Smooth muscle cell (in vitro differentiated cells): ENCODE data around the gene CLMN. TPM values are rescaled to one million over a fixed set of nuclear protein-coding genes. Genes with fewer than 3 reads are reported as not detected.

Experiments used
- DNase-seq: peaks from one replicate; lab custom pipeline; 2025; ENCODE audit not compliant: unreplicated experiment; lab: John Stamatoyannopoulos, UW
- H2AFZ ChIP-seq: fragments of 200-600 bp; sonication (generic); 2 replicates; pipeline ENCODE4 v1.6.0; 2016; ENCODE audit warnings: antibody characterized with exemption, low read depth, mild to moderate bottlenecking
- H3F3A ChIP-seq: fragments of 200-600 bp; sonication (generic); 2 replicates; pipeline ENCODE4 v1.6.0; 2017; ENCODE audit warnings: antibody characterized with exemption, low read depth
- H3K27ac ChIP-seq: fragments of 200-600 bp; sonication (generic); 2 replicates; pipeline ENCODE4 v1.5.1; 2016; ENCODE audit warnings: low read depth, mild to moderate bottlenecking
- H3K27me3 ChIP-seq: fragments of 200-600 bp; sonication (generic); 2 replicates; pipeline ENCODE4 v1.6.1; 2016; ENCODE audit warnings: low read depth, mild to moderate bottlenecking
- H3K36me3 ChIP-seq: fragments of 200-600 bp; sonication (generic); 2 replicates; pipeline ENCODE4 v1.5.1; 2016; ENCODE audit warnings: low read depth
- H3K4me1 ChIP-seq: fragments of 200-600 bp; sonication (generic); 2 replicates; pipeline ENCODE4 v1.5.1; 2016; ENCODE audit warnings: low read depth
- H3K4me2 ChIP-seq: fragments of 200-600 bp; sonication (generic); 2 replicates; pipeline ENCODE4 v1.6.0; 2016; ENCODE audit warnings: mild to moderate bottlenecking
- H3K4me3 ChIP-seq: fragments of 200-600 bp; sonication (generic); 2 replicates; pipeline ENCODE4 v1.5.1; 2016; ENCODE audit warnings: mild to moderate bottlenecking
- H3K79me2 ChIP-seq: fragments of 200-600 bp; sonication (generic); 2 replicates; pipeline ENCODE4 v1.6.0; 2016; ENCODE audit warnings: low read depth, mild to moderate bottlenecking
- H3K9ac ChIP-seq: fragments of 200-600 bp; sonication (generic); 2 replicates; pipeline ENCODE4 v1.6.0; 2016; ENCODE audit warnings: low read depth
- H3K9me3 ChIP-seq: fragments of 200-600 bp; sonication (generic); replicated peaks from 2 replicates; pipeline ENCODE4 v1.5.1; 2016; ENCODE audit warnings: low read depth
- H4K20me1 ChIP-seq: fragments of 200-600 bp; sonication (generic); 2 replicates; pipeline ENCODE4 v1.6.0; 2016; ENCODE audit warnings: low read depth
- CTCF ChIP-seq: fragments of 200-600 bp; sonication (generic); IDR thresholded peaks from 2 replicates; pipeline ENCODE4 v1.5.1; 2017; ENCODE audit warnings: borderline replicate concordance, mild to moderate bottlenecking, antibody characterized with exemption; ENCODE audit not compliant: insufficient read depth, poor library complexity, severe bottlenecking
- WGBS: methylation state at CpG from one replicate; pipeline ENCODE4 v1.1.7; 2016; ENCODE audit warnings: low lambda C conversion rate; 5-methylcytosine and 5-hydroxymethylcytosine counted together
- polyA plus RNA-seq: library from polyadenylated mRNA; unstranded; fragments of >200 nt; fragmentation: Nextera tagmentation; extraction: Ambion mirVana; gene quantifications from 2 replicates; pipeline ENCODE4 v1.2.1, GENCODE V29; 2016
- total RNA-seq: library from RNA; depleted of rRNA; stranded (reverse); fragments of >200 nt; gene quantifications from 2 replicates; pipeline ENCODE4 v1.2.3, GENCODE V29; 2014

The CLMN gene
- total and polyA plus RNA-seq, 2 experiments from 2014 or later: 1.3 to 3.5 TPM

DNA sequence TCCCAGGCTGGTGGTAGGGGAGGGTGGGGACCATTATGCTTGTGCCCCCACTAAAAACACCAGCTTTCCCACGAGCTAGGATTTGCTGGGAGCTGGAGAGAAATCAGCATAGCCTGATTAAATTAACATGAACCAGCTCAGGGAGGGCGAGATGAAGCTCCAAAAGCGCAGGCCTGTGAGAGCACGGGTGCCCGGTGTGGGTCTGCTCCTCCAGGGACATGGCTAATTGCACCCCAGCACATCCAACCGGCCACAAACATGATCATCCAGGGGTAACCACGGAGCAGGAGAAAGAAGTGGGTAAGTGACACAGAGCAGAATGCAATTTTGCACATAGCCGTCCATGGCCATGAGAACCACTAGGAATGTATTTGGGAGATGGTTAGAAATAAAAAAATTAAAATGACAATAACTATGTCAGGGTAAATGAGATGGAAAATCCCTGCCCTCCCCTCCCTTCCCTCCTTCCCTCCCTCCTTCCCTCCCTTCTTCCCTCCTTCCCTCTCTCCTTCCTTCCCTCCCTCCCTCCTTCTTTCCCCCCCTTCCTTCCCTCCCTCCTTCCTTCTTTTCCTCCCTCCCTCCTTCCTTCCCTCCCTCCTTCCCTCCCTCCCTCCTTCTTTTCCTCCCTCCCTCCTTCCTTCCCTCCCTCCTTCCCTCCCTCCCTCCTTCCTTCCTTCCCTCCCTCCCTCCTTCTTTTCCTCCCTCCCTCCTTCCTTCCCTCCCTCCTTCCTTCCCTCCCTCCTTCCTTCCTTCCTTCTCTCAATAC lies 26.9 kb downstream of the CLMN start:
- Histone ChIP-seq H3K36me3 (no peaks in the 10 kb centered on the region), H3K4me1 (no peaks in the 10 kb centered on the region), H3K9ac (no peak overlapping the region), H3K79me2 (no peaks in the 10 kb centered on the region), H2AFZ (no peak overlapping the region), H3K27ac (no peak overlapping the region), H3K9me3 (no peaks in the 10 kb centered on the region), H4K20me1 (no peaks in the 10 kb centered on the region), H3K4me3 (no peak overlapping the region), H3F3A (no peaks in the 10 kb centered on the region), H3K4me2 (no peak overlapping the region), H3K27me3 (no peaks in the 10 kb centered on the region)
- 83% methylated on average over 8 of the region's 8 CpGs for WGBS
- DNase-seq: no peak
- TF ChIP-seq CTCF: no peak

DNA sequence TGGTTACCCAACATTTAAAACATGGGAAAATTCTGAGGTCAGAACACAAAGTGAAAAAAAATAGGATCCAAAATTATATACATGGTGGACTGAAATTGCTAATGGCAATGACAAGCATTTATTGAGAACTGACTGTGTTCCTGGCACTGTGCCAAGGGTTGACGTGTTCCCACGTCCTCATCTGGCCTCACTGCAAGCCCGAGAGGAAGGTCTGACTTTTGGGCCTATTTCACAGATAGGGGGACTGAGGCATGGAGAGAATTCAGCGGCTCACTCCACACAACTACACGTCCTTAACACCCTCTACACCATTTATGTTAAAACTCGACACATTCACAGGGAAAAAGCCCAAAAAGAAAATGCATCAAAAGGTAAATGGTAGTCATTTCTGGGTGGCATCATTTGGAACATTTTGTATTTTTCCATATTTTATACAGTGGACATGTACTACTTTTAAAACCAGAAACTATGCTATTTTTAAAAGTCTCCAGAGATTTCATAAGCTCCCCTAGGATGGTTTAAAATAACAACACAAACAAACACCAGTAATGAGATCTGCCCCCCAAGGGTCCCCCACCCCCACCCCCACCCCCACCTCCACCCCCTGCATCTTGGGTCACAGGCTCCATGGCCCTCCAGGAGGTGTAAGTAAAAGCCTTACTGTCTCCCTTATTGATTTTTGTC lies 27.7 kb downstream of the CLMN start:
- no peak overlapping the region for H3K27ac ChIP-seq
- no peak overlapping the region for H2AFZ ChIP-seq
- H3K27me3 ChIP-seq: no peaks in the 10 kb centered on the region
- no peaks in the 10 kb centered on the region for H3K9me3 ChIP-seq
- H4K20me1 ChIP-seq: no peaks in the 10 kb centered on the region
- H3F3A ChIP-seq: no peaks in the 10 kb centered on the region
- H3K36me3 ChIP-seq: no peaks in the 10 kb centered on the region
- H3K79me2 ChIP-seq: no peaks in the 10 kb centered on the region
- no peak overlapping the region for H3K4me3 ChIP-seq
- DNase-seq: no peak
- 86% methylated on average over 6 of the region's 6 CpGs for WGBS
- TF ChIP-seq CTCF: no peak
- no peaks in the 10 kb centered on the region for H3K4me1 ChIP-seq
- H3K9ac ChIP-seq: no peak overlapping the region
- H3K4me2 ChIP-seq: no peak overlapping the region

DNA sequence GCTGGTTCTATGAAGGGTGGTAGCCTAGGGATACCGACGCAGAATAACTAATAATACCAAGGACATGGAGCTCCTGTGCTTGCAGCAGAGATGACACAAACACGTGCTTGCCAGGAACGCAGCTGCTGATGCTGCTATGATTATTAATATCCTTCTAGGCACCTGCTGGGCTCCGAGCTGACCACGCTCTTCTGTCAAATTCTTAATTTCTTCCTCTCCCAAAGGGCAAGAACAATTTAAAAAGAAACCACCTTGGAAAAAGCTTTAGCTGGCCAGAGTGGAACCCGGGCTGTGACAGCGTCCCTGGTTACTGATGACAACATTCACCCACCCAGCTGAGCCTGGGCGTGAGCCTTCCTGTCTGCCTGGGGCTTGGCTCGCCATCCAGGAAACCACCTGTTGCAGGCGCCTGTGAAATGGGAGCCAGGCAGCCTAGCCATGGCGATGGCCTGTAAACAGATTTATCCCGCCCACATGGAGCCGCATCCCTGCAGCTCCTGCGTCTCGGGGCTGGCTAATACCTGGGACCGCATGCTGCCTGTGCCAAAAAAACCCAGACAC lies 28.8 kb downstream of the CLMN start:
- no peaks in the 10 kb centered on the region for H3K79me2 ChIP-seq
- no peak overlapping the region for H3K9ac ChIP-seq
- no peaks in the 10 kb centered on the region for H4K20me1 ChIP-seq
- no peaks in the 10 kb centered on the region for H3K4me1 ChIP-seq
- H3K36me3 ChIP-seq: no peaks in the 10 kb centered on the region
- no peak for TF ChIP-seq CTCF
- H3K4me3 ChIP-seq: no peak overlapping the region
- no peak overlapping the region for H3K27ac ChIP-seq
- H2AFZ ChIP-seq: no peak overlapping the region
- no peaks in the 10 kb centered on the region for H3K27me3 ChIP-seq
- H3K4me2 ChIP-seq: no peak overlapping the region
- no peaks in the 10 kb centered on the region for H3F3A ChIP-seq
- DNase-seq: no peak
- no peaks in the 10 kb centered on the region for H3K9me3 ChIP-seq
- WGBS: 83% methylated on average over 17 of the region's 17 CpGs
